Activated CD4-positive, alpha-beta T cell treated with anti-CD3 and anti-CD28 coated beads, Interleukin-2, amount 10 ng/mL, durations not matched to agents 24 days and 14 days (primary cell): Measurements from ENCODE around the gene LHFPL3. TPM values are rescaled to one million over a fixed set of nuclear protein-coding genes. Genes with fewer than 3 reads are reported as not detected.

Experiments
- DNase-seq: peaks from one replicate; pipeline ENCODE4 v3.0.0; 2022
- H3K27ac Mint-ChIP-seq: one replicate; pipeline ENCODE4 v1.8.0; 2022; ENCODE audit warnings: mild to moderate bottlenecking, mixed read lengths
- H3K27me3 Mint-ChIP-seq: one replicate; pipeline ENCODE4 v1.8.0; 2022; ENCODE audit warnings: mixed read lengths
- H3K36me3 Mint-ChIP-seq: one replicate; pipeline ENCODE4 v1.8.0; 2022; ENCODE audit warnings: low read depth, mild to moderate bottlenecking, mixed read lengths
- H3K4me1 Mint-ChIP-seq: one replicate; pipeline ENCODE4 v1.8.0; 2021; ENCODE audit warnings: mixed read lengths
- H3K4me3 Mint-ChIP-seq: one replicate; pipeline ENCODE4 v1.8.0; 2022; ENCODE audit warnings: mild to moderate bottlenecking, moderate library complexity, mixed read lengths
- H3K9me3 Mint-ChIP-seq: one replicate; pipeline ENCODE4 v1.8.0; 2021; ENCODE audit warnings: mixed read lengths
- intact Hi-C: fragments of 100-400 bp; cut with micrococcal nuclease; formaldehyde crosslinking; loops from one replicate; pipeline ENCODE4 v1.15.1; 2023
- total RNA-seq: library from RNA; stranded (reverse); gene quantifications from 2 replicates; pipeline ENCODE4 v1.2.3, GENCODE V29; 2022

The LHFPL3 gene
- total RNA-seq, 1 donor from 2014 or later, result not detected

- no peak overlapping the region for H3K27ac Mint-ChIP-seq
- intact Hi-C loops, result no loop called here
- no peak for DNase-seq
- no peaks in the 10 kb centered on the region for H3K27me3 Mint-ChIP-seq
- no peaks in the 10 kb centered on the region for H3K9me3 Mint-ChIP-seq
- H3K36me3 Mint-ChIP-seq, result no peaks in the 10 kb centered on the region
- no peaks in the 10 kb centered on the region for H3K4me1 Mint-ChIP-seq
- H3K4me3 Mint-ChIP-seq, result no peak overlapping the region
These were observed 292.9 kb downstream of the LHFPL3 start for GRCh38 chr7:104621321-104621720.

GRCh38 chr7:104625956-104626355 lies 297.6 kb downstream of the LHFPL3 start:
- no peak for DNase-seq
- H3K4me1 Mint-ChIP-seq, result no peaks in the 10 kb centered on the region
- no peak overlapping the region for H3K4me3 Mint-ChIP-seq
- no peaks in the 10 kb centered on the region for H3K9me3 Mint-ChIP-seq
- intact Hi-C loops, result no loop called here
- H3K27me3 Mint-ChIP-seq, result no peaks in the 10 kb centered on the region
- no peaks in the 10 kb centered on the region for H3K36me3 Mint-ChIP-seq
- no peak overlapping the region for H3K27ac Mint-ChIP-seq

GRCh38 chr7:104627516-104627915 lies 299.1 kb downstream of the LHFPL3 start:
- H3K27me3 Mint-ChIP-seq, result no peaks in the 10 kb centered on the region
- H3K4me3 Mint-ChIP-seq, result no peak overlapping the region
- DNase-seq, result peak; percentile 67
- H3K9me3 Mint-ChIP-seq, result no peaks in the 10 kb centered on the region
- H3K27ac Mint-ChIP-seq, result no peak overlapping the region
- no peaks in the 10 kb centered on the region for H3K4me1 Mint-ChIP-seq
- H3K36me3 Mint-ChIP-seq, result no peaks in the 10 kb centered on the region
- intact Hi-C loops, result no loop called here

GRCh38 chr7:104628017-104628416 lies 299.6 kb downstream of the LHFPL3 start:
- H3K27ac Mint-ChIP-seq, result no peak overlapping the region
- H3K9me3 Mint-ChIP-seq, result no peaks in the 10 kb centered on the region
- no peaks in the 10 kb centered on the region for H3K36me3 Mint-ChIP-seq
- H3K4me3 Mint-ChIP-seq, result no peak overlapping the region
- intact Hi-C loops, result no loop called here
- H3K4me1 Mint-ChIP-seq, result no peaks in the 10 kb centered on the region
- no peaks in the 10 kb centered on the region for H3K27me3 Mint-ChIP-seq
- DNase-seq, result no peak

GRCh38 chr7:104629408-104629807 lies 301.0 kb downstream of the LHFPL3 start:
- Mint-ChIP-seq H3K9me3 (no peaks in the 10 kb centered on the region), H3K36me3 (no peaks in the 10 kb centered on the region), H3K4me1 (no peaks in the 10 kb centered on the region), H3K27me3 (no peaks in the 10 kb centered on the region), H3K27ac (no peak overlapping the region), H3K4me3 (no peak overlapping the region)
- no peak for DNase-seq
- intact Hi-C loops, result no loop called here

- H3K4me3 Mint-ChIP-seq, result no peak overlapping the region
- no peak overlapping the region for H3K27ac Mint-ChIP-seq
- H3K4me1 Mint-ChIP-seq, result no peaks in the 10 kb centered on the region
- H3K36me3 Mint-ChIP-seq, result no peaks in the 10 kb centered on the region
- DNase-seq, result no peak
- H3K27me3 Mint-ChIP-seq, result peaks cover 3% of the 10 kb centered on the region
- intact Hi-C loops, result no loop called here
- no peaks in the 10 kb centered on the region for H3K9me3 Mint-ChIP-seq
These were observed 312.1 kb downstream of the LHFPL3 start for GRCh38 chr7:104640506-104640905.

- intact Hi-C loops, result no loop called here
- Mint-ChIP-seq H3K36me3 (no peaks in the 10 kb centered on the region), H3K9me3 (no peaks in the 10 kb centered on the region), H3K27me3 (peaks cover 3% of the 10 kb centered on the region), H3K4me3 (no peak overlapping the region), H3K27ac (no peak overlapping the region), H3K4me1 (no peaks in the 10 kb centered on the region)
- no peak for DNase-seq
These were observed 314.2 kb downstream of the LHFPL3 start for GRCh38 chr7:104642560-104642959.

GRCh38 chr7:104643587-104644217 lies 315.3 kb downstream of the LHFPL3 start:
- Mint-ChIP-seq H3K4me3 (no peak overlapping the region), H3K27ac (no peak overlapping the region), H3K27me3 (peaks cover 3% of the 10 kb centered on the region), H3K4me1 (no peaks in the 10 kb centered on the region), H3K36me3 (no peaks in the 10 kb centered on the region), H3K9me3 (no peaks in the 10 kb centered on the region)
- DNase-seq, result no peak
- intact Hi-C loops, result no loop called here

GRCh38 chr7:104650991-104651640 lies 322.7 kb downstream of the LHFPL3 start:
- H3K9me3 Mint-ChIP-seq, result no peaks in the 10 kb centered on the region
- DNase-seq, result no peak
- no peak overlapping the region for H3K4me3 Mint-ChIP-seq
- H3K36me3 Mint-ChIP-seq, result no peaks in the 10 kb centered on the region
- H3K4me1 Mint-ChIP-seq, result no peaks in the 10 kb centered on the region
- no peak overlapping the region for H3K27ac Mint-ChIP-seq
- intact Hi-C loops, result no loop called here
- peaks cover 9% of the 10 kb centered on the region for H3K27me3 Mint-ChIP-seq

GRCh38 chr7:104652434-104652833 lies 324.0 kb downstream of the LHFPL3 start:
- Mint-ChIP-seq H3K4me3 (no peak overlapping the region), H3K9me3 (no peaks in the 10 kb centered on the region), H3K4me1 (no peaks in the 10 kb centered on the region), H3K27ac (no peak overlapping the region), H3K36me3 (no peaks in the 10 kb centered on the region), H3K27me3 (peaks cover 9% of the 10 kb centered on the region)
- DNase-seq, result no peak
- intact Hi-C loops, result no loop called here

- Mint-ChIP-seq H3K4me1 (no peaks in the 10 kb centered on the region), H3K27ac (no peak overlapping the region), H3K27me3 (peaks cover 12% of the 10 kb centered on the region), H3K9me3 (no peaks in the 10 kb centered on the region), H3K36me3 (no peaks in the 10 kb centered on the region), H3K4me3 (no peak overlapping the region)
- no peak for DNase-seq
- intact Hi-C loops, result no loop called here
These were observed 324.5 kb downstream of the LHFPL3 start for GRCh38 chr7:104652865-104653264.

GRCh38 chr7:104653825-104654401 lies 325.5 kb downstream of the LHFPL3 start:
- H3K36me3 Mint-ChIP-seq, result no peaks in the 10 kb centered on the region
- H3K9me3 Mint-ChIP-seq, result no peaks in the 10 kb centered on the region
- peaks cover 12% of the 10 kb centered on the region for H3K27me3 Mint-ChIP-seq
- no peaks in the 10 kb centered on the region for H3K4me1 Mint-ChIP-seq
- DNase-seq, result no peak
- H3K27ac Mint-ChIP-seq, result no peak overlapping the region
- intact Hi-C loops, result no loop called here
- H3K4me3 Mint-ChIP-seq, result no peak overlapping the region

- Mint-ChIP-seq H3K4me1 (no peaks in the 10 kb centered on the region), H3K9me3 (no peaks in the 10 kb centered on the region), H3K27me3 (peaks cover 12% of the 10 kb centered on the region), H3K4me3 (no peak overlapping the region), H3K27ac (no peak overlapping the region), H3K36me3 (no peaks in the 10 kb centered on the region)
- intact Hi-C loops, result no loop called here
- no peak for DNase-seq
These were observed 327.2 kb downstream of the LHFPL3 start for GRCh38 chr7:104655592-104655991.

- Mint-ChIP-seq H3K27me3 (peaks cover 9% of the 10 kb centered on the region), H3K27ac (no peak overlapping the region), H3K9me3 (no peaks in the 10 kb centered on the region), H3K4me1 (no peaks in the 10 kb centered on the region), H3K4me3 (no peak overlapping the region), H3K36me3 (no peaks in the 10 kb centered on the region)
- DNase-seq, result no peak
- intact Hi-C loops, result no loop called here
These were observed 328.1 kb downstream of the LHFPL3 start for GRCh38 chr7:104656467-104656866.
